HG03280 (cell line): ENCODE measurements around the gene MECR.

Experiments
- ATAC-seq: cut with Tn5 transposase; IDR thresholded peaks from one replicate; pipeline ENCODE4 v1.9.1; 2021; ENCODE audit warnings: mild to moderate bottlenecking, moderate library complexity; ENCODE audit not compliant: unreplicated experiment

The MECR gene, protein sequence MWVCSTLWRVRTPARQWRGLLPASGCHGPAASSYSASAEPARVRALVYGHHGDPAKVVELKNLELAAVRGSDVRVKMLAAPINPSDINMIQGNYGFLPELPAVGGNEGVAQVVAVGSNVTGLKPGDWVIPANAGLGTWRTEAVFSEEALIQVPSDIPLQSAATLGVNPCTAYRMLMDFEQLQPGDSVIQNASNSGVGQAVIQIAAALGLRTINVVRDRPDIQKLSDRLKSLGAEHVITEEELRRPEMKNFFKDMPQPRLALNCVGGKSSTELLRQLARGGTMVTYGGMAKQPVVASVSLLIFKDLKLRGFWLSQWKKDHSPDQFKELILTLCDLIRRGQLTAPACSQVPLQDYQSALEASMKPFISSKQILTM

DNA sequence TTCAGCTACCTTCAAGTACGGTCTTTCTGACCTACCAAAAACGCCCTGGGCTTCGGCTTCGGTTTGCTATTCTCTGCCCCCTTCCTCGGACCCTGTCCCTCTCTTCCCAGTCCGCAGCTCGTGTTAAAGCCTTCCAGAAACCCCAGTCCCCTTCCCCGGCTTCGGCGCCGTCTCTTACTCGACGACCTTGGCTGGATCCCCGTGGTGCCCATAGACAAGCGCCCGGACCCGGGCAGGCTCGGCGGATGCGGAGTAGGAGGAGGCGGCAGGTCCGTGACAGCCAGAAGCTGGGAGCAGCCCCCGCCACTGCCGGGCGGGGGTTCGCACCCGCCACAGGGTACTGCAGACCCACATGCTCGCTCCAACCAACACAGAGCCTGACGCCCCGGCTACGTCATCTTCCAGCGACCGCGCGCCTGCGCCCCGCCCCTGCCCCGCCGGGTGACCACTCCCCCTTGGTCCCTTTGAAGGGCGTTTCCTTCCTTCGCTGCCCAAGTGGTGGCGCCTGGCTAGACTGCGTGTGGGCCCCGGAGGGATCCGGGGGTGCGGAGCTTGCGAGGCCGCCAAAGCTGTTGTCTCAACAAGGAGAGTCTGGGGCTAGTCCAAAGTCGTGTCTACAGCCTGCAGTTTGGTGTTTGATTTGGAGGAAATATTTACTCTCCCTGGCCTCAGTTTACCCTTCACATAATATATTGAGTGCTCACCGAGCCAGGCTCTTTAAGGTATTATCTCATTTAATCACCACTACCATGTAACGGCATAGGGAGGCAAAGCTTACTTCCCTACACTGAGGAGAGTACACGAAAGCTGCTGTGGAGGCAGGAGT lies at the start of gene MECR:
Gene MECR (minus strand): TSS at position 382 of the 826 bp plus-strand sequence. CDS start 28 bp downstream, at position 354.
- ATAC-seq: peak; percentile 94

DNA sequence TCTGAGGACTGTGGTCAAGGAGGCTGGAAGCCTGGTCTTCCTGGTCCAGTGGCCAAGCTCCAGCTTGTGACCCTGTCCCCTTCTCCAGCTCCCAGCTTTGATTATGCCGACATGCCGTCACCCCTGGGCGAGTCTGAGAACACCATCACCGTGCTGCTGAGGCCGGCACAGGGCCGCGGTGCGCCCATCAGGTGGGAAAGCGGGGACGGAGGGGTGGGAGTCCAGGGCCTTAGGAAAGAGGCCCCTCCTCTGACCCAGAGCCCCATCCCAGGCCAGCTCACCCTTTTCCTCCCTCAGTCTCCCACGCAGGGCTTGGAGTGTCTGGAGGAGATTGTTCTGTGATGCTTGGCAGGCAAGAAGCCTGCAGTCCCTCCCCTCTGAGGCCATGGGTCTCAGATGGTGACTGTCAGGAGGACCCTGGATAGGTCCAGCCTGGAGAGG lies 49.2 kb upstream of the MECR start:
- ATAC-seq: no peak

DNA sequence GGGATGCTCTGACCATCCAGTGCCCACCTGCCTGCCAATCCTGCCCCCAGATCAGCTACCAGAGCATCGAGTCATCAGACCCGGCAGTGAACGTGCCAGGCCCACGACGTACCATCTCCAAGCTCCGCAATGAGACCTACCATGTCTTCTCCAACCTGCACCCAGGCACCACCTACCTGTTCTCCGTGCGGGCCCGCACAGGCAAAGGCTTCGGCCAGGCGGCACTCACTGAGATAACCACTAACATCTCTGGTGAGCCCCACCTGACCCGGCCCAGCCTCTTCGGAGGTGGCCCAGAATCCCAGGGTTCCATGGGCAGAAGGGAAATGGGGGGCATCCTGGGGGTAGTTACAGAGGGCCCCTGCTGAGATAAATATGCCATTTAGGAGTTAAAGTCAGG lies 48.7 kb upstream of the MECR start:
- no peak for ATAC-seq

DNA sequence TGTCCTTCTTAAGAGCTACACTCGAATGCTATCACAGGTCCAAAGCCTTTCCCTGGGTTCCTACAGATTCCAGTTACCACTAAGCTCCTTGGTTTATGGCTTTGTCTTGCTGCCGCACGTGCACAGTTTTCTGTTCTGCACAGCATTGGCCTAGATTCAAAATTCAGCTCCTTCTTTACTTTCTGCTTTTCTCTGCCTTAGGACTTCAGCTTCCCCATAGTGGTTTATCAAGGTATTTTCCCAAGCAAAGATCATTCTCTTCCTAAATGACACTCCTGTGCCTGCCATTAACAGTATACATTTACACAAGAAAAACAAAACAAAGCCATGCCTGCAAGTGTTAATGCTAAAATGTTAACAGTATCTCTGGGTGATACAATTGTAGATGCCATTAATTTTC lies 47.4 kb upstream of the MECR start:
- no peak for ATAC-seq

DNA sequence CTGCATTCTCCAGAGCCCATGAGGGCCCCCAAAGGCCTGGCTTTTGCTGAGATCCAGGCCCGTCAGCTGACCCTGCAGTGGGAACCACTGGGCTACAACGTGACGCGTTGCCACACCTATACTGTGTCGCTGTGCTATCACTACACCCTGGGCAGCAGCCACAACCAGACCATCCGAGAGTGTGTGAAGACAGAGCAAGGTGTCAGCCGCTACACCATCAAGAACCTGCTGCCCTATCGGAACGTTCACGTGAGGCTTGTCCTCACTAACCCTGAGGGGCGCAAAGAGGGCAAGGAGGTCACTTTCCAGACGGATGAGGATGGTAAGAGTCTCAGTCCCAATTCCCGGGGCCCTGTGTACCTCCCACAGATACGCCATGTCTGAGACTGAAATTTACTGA lies 44.7 kb upstream of the MECR start:
- no peak for ATAC-seq

DNA sequence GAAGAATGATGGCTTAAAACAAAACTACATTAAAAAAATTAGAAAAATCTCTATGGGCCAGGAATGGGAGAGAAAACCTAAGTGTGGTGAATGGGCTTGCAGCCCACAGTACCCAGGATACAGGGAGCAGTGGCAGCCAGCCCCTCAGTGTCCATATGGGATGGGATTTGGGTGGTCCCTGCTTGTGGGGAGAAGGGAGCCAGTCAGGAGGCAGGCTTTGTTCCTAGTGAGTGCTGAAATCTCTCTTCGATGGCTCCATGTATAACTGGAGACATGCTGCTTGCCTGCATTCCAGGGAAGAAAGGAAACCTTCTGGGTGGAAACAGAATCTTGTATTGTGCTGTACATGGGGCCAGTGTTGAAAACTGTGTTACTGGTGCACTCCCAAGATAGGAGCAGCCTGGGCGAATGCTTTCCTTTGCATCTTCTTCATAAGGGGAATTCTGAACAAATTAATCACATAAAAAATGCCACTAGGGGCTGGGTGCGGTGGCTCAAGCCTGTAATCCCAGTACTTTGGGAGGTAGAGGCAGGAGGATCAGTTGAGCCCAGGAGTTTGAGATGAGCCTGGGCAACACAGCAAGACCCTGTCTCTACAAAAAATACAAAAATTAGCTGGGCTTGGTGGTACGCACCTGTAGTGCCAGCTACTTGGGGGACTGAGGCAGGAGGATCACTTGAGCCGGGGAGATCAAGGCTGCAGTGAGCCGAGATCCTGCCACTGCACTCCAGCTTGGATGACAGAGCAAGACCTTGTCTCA lies 41.6 kb upstream of the MECR start:
- no peak for ATAC-seq

DNA sequence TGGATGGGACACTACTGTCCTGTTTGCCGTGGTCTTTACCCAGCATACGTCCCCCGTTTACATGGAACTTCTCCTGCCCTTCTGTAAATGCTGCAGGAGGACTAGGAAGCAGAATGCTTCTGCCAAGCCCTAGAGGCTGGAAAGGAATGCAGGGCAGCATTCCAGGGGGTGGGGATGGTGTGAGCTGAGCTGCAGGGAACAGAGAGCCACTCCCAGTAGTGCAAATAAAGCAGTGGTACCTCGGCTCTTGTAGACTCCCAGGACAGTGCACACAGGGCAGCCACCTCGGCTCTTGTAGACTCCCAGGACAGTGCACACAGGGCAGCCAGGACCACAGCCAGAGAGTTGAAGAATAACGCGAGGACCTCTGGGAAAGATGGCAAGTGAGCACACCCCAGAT lies 41.0 kb upstream of the MECR start:
- ATAC-seq: no peak

DNA sequence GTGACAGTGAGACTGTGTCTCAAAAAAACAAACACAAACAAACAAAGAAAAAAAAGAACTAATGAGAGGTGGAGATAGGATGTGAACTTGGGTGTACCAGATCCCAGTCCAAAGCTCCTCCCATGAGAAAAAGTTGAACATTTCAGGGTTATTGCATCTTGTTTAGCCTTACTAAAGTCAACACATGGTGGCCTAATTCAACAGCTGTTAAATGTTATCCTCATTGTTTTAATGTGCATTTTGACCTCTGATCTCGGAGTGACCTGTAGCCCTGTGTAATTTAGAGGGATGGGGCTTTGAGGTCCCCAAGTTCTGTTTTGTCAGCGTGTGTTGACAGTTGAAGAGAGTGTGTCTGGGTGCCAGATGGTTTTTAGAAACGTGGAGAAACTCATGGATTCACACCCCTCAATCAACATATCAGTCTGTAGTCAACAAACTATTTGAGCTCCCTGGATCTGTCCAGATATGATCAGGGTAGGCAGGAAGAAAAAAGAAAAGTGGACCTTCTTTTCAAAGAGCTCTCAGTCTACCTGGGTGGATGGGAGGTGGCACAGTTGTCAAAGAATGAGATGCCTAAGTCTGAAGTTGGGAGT lies 40.3 kb upstream of the MECR start:
- ATAC-seq: no peak

DNA sequence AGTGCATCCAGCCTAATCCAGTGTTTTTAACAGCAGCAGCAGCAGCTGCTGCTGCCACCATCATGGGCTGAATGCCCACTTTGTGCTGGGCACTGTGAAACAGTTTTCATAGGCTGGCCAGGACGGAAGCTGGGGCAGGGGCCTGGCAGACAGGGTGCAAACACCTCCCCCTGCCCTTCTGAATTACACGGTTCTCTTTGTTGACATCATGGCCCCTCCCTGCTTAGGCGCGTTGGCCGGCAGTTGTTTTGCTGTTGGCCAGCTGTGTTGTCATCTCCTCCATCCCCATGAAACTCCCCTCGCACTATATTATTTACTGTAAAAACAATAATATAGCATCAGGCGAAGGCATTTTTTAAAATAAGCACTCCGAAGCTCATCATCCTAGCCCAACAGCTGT lies 38.6 kb upstream of the MECR start:
- no peak for ATAC-seq

DNA sequence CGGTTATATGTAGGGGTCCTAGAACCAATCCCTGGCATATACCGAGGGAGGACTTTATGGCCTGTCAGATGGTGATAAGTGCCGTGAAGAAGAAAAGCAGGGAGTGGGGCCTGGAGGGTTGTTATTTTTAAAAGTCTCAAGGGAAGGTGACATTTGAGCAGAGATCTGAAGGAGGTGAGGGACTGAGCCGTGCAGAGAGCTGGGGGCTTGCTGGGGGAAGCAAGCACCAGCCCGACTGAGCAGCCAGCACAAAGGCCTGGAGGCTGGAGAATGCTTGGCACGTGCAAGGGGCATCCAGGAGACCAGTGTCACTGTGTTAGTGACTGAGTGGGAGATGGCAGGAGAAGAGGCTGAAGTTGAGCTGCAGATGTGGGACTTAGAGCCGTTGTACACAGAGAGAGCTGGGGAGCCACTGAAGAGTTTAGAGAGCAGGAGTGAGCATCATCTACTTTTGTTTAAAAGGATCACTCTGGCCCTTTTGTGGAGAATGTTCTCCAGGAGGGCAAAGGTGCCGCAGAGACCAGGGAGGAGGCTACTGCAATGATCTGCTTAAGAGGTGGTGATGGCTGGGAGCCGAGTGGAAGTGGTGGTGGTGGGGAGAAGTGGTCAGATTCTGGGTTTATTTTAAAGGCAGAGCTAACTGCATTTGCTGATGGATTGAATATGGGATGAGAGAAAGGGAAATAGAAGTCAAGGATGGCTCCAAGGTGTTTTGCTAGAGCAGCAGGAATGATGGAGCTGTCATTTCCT lies 36.8 kb upstream of the MECR start:
- ATAC-seq: no peak

DNA sequence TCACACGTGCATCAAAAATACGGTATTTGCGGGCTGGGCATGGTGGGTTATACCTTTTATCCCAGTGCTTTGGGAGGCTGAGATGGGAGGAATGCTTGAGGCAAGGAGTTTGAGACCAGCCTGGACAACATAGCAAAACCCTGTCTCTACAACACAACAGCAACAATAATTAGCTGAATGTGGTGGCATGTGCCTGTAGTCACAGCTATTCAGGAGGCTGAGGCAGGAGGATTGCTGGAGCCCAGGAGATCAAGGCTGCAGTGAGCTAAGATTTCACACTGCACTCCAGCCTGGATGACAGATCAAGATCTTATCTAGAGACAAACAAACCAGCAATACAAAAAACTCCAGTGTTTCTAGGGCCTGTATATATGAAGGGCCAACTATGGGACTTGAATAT lies 36.2 kb upstream of the MECR start:
- no peak for ATAC-seq

DNA sequence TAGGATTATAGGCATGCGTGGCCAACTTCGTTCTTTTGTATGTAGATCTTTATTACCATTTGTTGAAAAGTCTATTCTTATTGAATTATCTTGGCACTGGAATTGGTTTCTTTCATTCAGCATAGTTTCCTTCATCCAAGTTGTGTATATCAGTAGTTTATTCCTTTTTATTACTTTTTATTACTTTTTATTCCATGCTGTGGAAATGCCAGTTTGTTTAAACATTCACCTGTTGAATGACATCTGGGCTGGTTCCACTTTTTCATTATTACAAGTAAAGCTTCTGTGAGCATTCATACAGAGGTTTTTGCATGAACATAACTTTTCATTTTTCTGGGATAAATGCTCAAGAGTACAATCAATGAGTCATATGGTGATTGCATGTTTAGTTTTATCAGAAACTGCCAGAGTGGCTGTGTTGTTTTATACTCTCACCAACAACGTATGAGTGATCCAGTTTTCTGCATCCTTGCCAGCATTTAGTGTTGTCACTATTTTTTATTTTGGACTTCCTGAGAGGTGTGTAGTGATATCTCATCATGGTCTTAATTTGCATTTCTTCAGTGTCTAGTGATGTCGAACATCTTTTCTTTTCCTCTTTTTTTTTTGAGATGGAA lies 34.1 kb upstream of the MECR start:
- no peak for ATAC-seq

DNA sequence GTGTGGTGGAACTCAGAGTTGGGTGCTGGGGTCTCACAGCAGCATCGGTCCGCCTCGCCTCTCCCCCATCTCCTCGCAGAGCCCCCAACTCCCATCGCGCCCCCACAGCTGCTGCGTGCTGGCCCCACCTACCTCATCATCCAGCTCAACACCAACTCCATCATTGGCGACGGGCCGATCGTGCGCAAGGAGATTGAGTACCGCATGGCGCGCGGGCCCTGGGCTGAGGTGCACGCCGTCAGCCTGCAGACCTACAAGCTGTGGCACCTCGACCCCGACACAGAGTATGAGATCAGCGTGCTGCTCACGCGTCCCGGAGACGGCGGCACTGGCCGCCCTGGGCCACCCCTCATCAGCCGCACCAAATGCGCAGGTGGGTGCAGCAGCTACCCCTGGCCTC lies 29.8 kb upstream of the MECR start:
- ATAC-seq: no peak

DNA sequence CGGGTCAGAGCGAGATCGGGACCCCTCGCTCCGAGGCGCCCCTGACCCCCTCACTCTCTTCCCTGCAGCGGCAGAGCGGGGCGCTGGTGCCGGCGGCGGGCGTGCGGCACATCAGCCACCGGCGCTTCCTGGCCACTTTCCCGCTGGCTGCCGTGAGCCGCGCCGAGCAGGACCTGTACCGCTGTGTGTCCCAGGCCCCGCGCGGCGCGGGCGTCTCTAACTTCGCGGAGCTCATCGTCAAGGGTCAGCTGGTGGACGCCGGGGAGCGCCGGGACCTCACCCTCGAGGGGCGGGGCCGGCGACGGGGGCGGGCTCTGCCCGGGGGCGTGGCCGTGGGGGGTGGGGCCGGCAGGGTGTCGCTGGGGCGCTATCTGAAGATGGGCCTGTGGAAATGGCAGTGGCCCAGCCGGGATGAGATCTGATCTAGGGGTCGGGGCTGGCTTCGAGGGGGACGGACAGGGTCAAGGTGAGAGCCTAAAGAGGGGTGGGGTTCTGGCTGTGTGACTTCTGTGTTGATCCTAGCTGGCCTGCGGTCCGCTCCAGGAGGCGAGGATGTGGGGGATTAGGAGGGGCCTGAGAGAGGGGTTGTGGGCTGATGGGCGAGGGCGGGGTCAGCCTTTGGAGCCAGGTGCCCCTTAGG lies 29.2 kb upstream of the MECR start:
- ATAC-seq: no peak

DNA sequence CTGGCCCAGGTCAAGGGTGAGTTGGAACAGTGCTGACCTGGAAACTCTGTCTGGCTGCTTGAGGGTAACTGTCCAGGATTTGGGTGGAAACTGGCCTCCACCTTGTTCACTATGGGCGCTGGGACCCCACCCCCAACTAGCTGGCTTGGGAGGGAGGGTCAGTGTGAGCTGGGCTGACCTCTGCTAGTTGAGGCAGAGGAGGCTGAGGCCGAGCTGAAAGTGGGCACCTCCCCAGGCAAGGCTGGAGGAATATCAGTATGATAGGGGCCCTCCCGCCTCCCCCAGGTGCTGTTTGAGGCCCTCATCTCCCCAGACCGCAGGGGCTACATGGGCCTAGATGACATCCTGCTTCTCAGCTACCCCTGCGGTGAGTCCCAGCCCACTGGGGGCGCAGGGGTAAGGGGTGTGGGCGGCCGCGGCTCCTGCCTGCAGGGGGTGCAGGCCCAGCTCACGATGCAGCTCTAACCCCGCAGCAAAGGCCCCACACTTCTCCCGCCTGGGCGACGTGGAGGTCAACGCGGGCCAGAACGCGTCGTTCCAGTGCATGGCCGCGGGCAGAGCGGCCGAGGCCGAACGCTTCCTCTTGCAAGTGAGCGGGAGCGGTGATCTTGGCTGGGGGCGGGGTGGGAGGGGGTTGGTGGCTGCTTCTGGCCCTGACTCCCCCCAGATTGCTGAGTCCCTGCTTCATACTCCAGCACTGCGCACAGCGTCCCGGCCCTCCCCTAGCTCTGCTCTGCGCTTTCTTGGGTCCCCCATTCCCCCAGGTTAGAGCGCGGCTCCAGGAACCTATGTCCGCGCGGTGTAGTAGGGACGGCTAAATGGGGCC lies 28.5 kb upstream of the MECR start:
- no peak for ATAC-seq

DNA sequence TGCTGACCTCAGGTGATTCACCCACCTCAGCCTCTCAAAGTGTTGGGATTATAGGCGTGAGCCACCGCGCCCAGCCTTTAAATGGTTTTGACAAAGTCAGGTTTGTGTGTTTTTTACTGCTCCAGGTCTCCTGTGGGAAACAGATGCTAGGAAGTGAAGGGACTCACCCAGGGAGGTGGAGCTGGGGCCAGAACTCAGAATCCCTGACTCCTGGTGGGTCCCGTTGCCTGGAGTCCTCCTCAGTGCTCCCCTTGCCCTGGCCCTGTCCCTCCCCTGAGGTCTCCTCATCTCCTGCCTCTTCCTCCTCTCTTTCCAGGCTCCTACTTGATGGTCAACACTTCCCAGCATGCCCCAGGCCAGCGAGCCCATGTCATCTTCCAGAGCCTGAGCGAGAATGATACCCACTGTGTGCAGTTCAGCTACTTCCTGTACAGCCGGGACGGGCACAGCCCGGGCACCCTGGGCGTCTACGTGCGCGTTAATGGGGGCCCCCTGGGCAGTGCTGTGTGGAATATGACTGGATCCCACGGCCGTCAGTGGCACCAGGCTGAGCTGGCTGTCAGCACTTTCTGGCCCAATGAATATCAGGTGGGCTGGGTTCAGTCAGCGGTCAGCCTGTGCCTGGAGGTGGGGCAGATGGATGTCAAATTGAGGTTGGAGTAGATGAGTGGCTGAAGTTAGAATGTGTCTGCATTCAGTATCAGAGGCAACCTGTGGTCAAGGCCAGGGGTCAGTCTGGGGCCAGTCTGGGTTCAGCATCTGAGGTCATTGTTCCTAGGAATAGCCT lies 27.6 kb upstream of the MECR start:
- no peak for ATAC-seq

DNA sequence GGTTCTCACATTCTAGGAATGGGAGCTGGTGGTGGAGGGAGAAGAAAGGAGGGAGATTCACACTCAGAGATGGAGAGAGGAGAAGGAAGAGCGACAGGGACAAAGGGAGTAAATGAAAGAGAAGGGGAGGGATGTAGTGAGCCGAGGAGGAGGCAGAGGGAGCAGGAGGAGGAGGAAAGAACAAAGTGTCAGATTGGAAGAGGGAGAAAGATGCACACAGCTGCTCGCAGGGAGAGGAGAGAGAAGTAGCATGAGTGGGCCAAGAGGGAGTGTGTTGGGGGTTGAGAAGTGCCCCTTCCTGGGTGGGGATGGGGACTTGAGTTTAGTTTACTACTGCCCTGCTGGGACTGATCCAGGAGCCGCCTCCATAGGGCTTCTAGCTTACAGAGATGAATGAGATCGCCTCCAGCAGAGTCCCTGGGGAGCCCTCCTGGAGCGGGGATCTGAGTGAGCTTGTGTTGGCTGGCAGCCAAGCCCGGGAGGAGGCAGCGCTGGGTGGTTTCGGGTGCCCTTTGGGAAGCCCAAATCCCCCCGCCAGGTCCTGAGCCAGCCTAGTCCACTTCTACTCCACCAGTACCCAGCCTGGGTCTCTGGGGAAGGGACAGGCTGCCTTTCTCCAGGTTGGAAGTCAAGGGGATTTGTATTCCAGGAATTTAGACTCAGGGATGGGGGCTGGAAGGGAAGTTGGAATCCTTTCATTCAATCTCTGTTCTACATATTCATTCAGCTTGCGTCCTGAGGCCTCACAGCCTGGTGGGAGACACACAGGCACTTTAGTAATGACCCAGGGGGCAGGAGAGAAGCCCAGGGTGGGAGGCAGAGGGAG lies 26.5 kb upstream of the MECR start:
- ATAC-seq: no peak
